Uterus (tissue), 2 donors: ENCODE results near the gene GHITM.

ENCODE experiments used
- CTCF ChIP-seq, 4 experiments: fragments of 200-600 bp in 2 of 4; fragments of 450-650 bp in 2 of 4; sonication (generic) in 2 of 4; IDR thresholded peaks; one replicate each; pipeline ENCODE4 v1.5.1; 2016 to 2019; ENCODE audit warnings: antibody characterized with exemption in 4 of 4, mild to moderate bottlenecking in 2 of 4, moderate library complexity in 1 of 4
- POLR2A ChIP-seq, 2 donors: fragments of 450-650 bp; IDR thresholded peaks; one replicate each; pipeline ENCODE4 v1.6.1; 2016; ENCODE audit warnings: antibody characterized with exemption in 2 of 2, mild to moderate bottlenecking in 1 of 2, moderate library complexity in 1 of 2

- no peak for TF ChIP-seq CTCF (IDR thresholded peaks at IDR 0.05)
- no peak for TF ChIP-seq POLR2A (IDR thresholded peaks at IDR 0.05)
Observed at GRCh38 chr10:84177541-84178141, 38.3 kb downstream of the GHITM start.
